IPS DF 6.9 (cell line): ENCODE measurements around the gene HMHB1.
A peak's percentile ranks its signal among the peaks of the same experiment; 100 is the strongest.

Experiments used
- DNase-seq: peaks from one replicate; pipeline ENCODE4 v3.0.0-alpha.2; 2013; ENCODE audit warnings: low read depth, low spot score
- H3K27ac ChIP-seq: one replicate; pipeline ENCODE4 v1.5.1; 2013; ENCODE audit warnings: low read length, control low read depth
- H3K27me3 ChIP-seq: 2 replicates; pipeline ENCODE4 v1.6.1; 2013; ENCODE audit warnings: mild to moderate bottlenecking, low read length; ENCODE audit not compliant: control insufficient read depth, insufficient read depth
- H3K36me3 ChIP-seq: 2 replicates; pipeline ENCODE4 v1.6.1; 2013; ENCODE audit warnings: low read length; ENCODE audit not compliant: control insufficient read depth, insufficient read depth
- H3K4me1 ChIP-seq: 2 replicates; pipeline ENCODE4 v1.6.1; 2013; ENCODE audit warnings: low read length; ENCODE audit not compliant: control insufficient read depth, insufficient read depth
- H3K4me3 ChIP-seq: 2 replicates; pipeline ENCODE4 v1.5.1; 2013; ENCODE audit warnings: mild to moderate bottlenecking, low read length
- H3K9me3 ChIP-seq: 2 replicates; pipeline ENCODE4 v1.6.1; 2013; ENCODE audit warnings: low read length, inconsistent platforms; ENCODE audit not compliant: control insufficient read depth, insufficient read depth
- WGBS: extraction: QIAGEN DNeasy Blood & Tissue Kit; methylation state at CpG from one replicate; pipeline ENCODE4 v1.1.7; 2013; ENCODE audit warnings: mixed read lengths, missing lambda C conversion rate; ENCODE audit not compliant: insufficient read length, insufficient coverage; 5-methylcytosine and 5-hydroxymethylcytosine counted together

HMHB1 gene

GRCh38 chr5:143779506-143779905, 32.5 kb upstream of the HMHB1 start:
- no peak for DNase-seq
- no CpG with 5 or more reads among the region's 2 CpGs for WGBS
- H3K27me3 ChIP-seq: no peaks in the 10 kb centered on the region
- no peaks in the 10 kb centered on the region; the same call in 1 of the 2 replicates for H3K36me3 ChIP-seq
- H3K4me1 ChIP-seq: peaks cover 2% of the 10 kb centered on the region; the same call in 1 of the 2 replicates
- H3K27ac ChIP-seq: no peak overlapping the region
- no peak overlapping the region for H3K4me3 ChIP-seq
- no peaks in the 10 kb centered on the region for H3K9me3 ChIP-seq

- H3K27me3 ChIP-seq: no peaks in the 10 kb centered on the region
- no peaks in the 10 kb centered on the region; the same call in 1 of the 2 replicates for H3K36me3 ChIP-seq
- no peaks in the 10 kb centered on the region for H3K9me3 ChIP-seq
- no peak overlapping the region for H3K27ac ChIP-seq
- H3K4me3 ChIP-seq: no peak overlapping the region
- peaks cover 2% of the 10 kb centered on the region; the same call in 1 of the 2 replicates for H3K4me1 ChIP-seq
- whole genome bisulfite sequencing: no CpG with 5 or more reads among the region's 2 CpGs
- DNase-seq: no peak
Observed at GRCh38 chr5:143781993-143782520, 29.9 kb upstream of the HMHB1 start.

GRCh38 chr5:143782588-143783386, 29.2 kb upstream of the HMHB1 start:
- H3K4me1 ChIP-seq: peaks cover 2% of the 10 kb centered on the region; the same call in 1 of the 2 replicates
- WGBS: no CpG with 5 or more reads among the region's 3 CpGs
- H3K27ac ChIP-seq: no peak overlapping the region
- H3K9me3 ChIP-seq: no peaks in the 10 kb centered on the region
- H3K27me3 ChIP-seq: no peaks in the 10 kb centered on the region
- DNase-seq: peak; percentile 29
- no peaks in the 10 kb centered on the region; the same call in 1 of the 2 replicates for H3K36me3 ChIP-seq
- no peak overlapping the region for H3K4me3 ChIP-seq

- WGBS: no CpG with 5 or more reads among the region's 1 CpG
- no peaks in the 10 kb centered on the region for H3K36me3 ChIP-seq
- no peaks in the 10 kb centered on the region for H3K27me3 ChIP-seq
- H3K4me1 ChIP-seq: no peaks in the 10 kb centered on the region
- no peak overlapping the region for H3K4me3 ChIP-seq
- no peak overlapping the region for H3K27ac ChIP-seq
- no peaks in the 10 kb centered on the region for H3K9me3 ChIP-seq
- no peak for DNase-seq
Observed at GRCh38 chr5:143788401-143788800, 23.6 kb upstream of the HMHB1 start.

- no peak for DNase-seq
- no CpG with 5 or more reads among the region's 2 CpGs for WGBS
- no peak overlapping the region for H3K4me3 ChIP-seq
Observed at GRCh38 chr5:143790457-143791112, 21.4 kb upstream of the HMHB1 start.

GRCh38 chr5:143791848-143792731, 19.9 kb upstream of the HMHB1 start:
- H3K4me3 ChIP-seq: no peak overlapping the region
- no CpG with 5 or more reads among the region's 10 CpGs for WGBS
- no peaks in the 10 kb centered on the region for H3K36me3 ChIP-seq
- no peak for DNase-seq
- no peaks in the 10 kb centered on the region for H3K27me3 ChIP-seq
- H3K27ac ChIP-seq: no peak overlapping the region
- H3K9me3 ChIP-seq: no peaks in the 10 kb centered on the region
- no peaks in the 10 kb centered on the region for H3K4me1 ChIP-seq

More at GRCh38 chr5:143790457-143791112, 21.4 kb upstream of the HMHB1 start:
- Histone ChIP-seq H3K4me1 (no peaks in the 10 kb centered on the region), H3K27ac (no peak overlapping the region), H3K9me3 (no peaks in the 10 kb centered on the region), H3K27me3 (no peaks in the 10 kb centered on the region), H3K36me3 (no peaks in the 10 kb centered on the region)

GRCh38 chr5:143793249-143793648, 18.7 kb upstream of the HMHB1 start:
- no peaks in the 10 kb centered on the region for H3K9me3 ChIP-seq
- no peak overlapping the region for H3K4me3 ChIP-seq
- H3K4me1 ChIP-seq: no peaks in the 10 kb centered on the region
- no peak for DNase-seq
- H3K27me3 ChIP-seq: no peaks in the 10 kb centered on the region
- WGBS: no CpG with 5 or more reads among the region's 2 CpGs
- no peak overlapping the region for H3K27ac ChIP-seq
- H3K36me3 ChIP-seq: no peaks in the 10 kb centered on the region

GRCh38 chr5:143796125-143796524, 15.8 kb upstream of the HMHB1 start:
- Histone ChIP-seq H3K4me1 (no peaks in the 10 kb centered on the region), H3K27ac (no peak overlapping the region), H3K4me3 (no peak overlapping the region), H3K27me3 (no peaks in the 10 kb centered on the region), H3K36me3 (no peaks in the 10 kb centered on the region), H3K9me3 (no peaks in the 10 kb centered on the region)
- no peak for DNase-seq
- no CpG with 5 or more reads among the region's 4 CpGs for WGBS

GRCh38 chr5:143796753-143797152, 15.2 kb upstream of the HMHB1 start:
- no CpG with 5 or more reads among the region's 5 CpGs for WGBS

GRCh38 chr5:143800715-143801114, 11.2 kb upstream of the HMHB1 start:
- DNase-seq: no peak
- no peaks in the 10 kb centered on the region for H3K9me3 ChIP-seq
- H3K36me3 ChIP-seq: no peaks in the 10 kb centered on the region
- H3K4me3 ChIP-seq: no peak overlapping the region
- WGBS: no CpG with 5 or more reads among the region's 2 CpGs
- H3K27ac ChIP-seq: no peak overlapping the region
- no peaks in the 10 kb centered on the region for H3K4me1 ChIP-seq
- H3K27me3 ChIP-seq: no peaks in the 10 kb centered on the region

More at GRCh38 chr5:143796753-143797152, 15.2 kb upstream of the HMHB1 start:
- Histone ChIP-seq H3K4me1 (no peaks in the 10 kb centered on the region), H3K36me3 (no peaks in the 10 kb centered on the region), H3K4me3 (no peak overlapping the region), H3K27ac (no peak overlapping the region), H3K27me3 (no peaks in the 10 kb centered on the region), H3K9me3 (no peaks in the 10 kb centered on the region)
- no peak for DNase-seq
